ENCODE data around the gene KXD1. TPM values are rescaled to one million over a fixed set of nuclear protein-coding genes. Genes with fewer than 3 reads are reported as not detected.
"Not testable (repeated sequence)": the region's sequence is repeated elsewhere in the genome, so short reads cannot be mapped to it uniquely, and the experiment has no call there.

The KXD1 gene
- polyA plus RNA-seq, 1 donor, result 62.4 TPM

- H3K4me3 ChIP-seq (ENCODE audit: low read length), result no peak overlapping the region
- no peak for DNase-seq
- no peak overlapping the region for H3K27ac ChIP-seq (ENCODE audit: low read length)
- H3K27me3 ChIP-seq (ENCODE audit: control insufficient read depth, insufficient read depth, low read length), result peaks cover 85% of the 10 kb centered on the region
- peaks cover 11% of the 10 kb centered on the region for H3K4me1 ChIP-seq (ENCODE audit: control insufficient read depth, insufficient read depth, low read length)
- H3K36me3 ChIP-seq (ENCODE audit: control insufficient read depth, insufficient read depth, low read length), result no peaks in the 10 kb centered on the region
- WGBS (ENCODE audit: insufficient coverage, low lambda C conversion rate), result no CpG with 5 or more reads among the region's 20 CpGs
- peaks cover 3% of the 10 kb centered on the region for H3K9me3 ChIP-seq (ENCODE audit: control insufficient read depth, low read depth, low read length)
These were observed 41.8 kb downstream of the KXD1 start for GRCh38 chr19:18599485-18599884.

- not testable (repeated sequence) for H3K4me1 ChIP-seq (ENCODE audit: control insufficient read depth, insufficient read depth, low read length); H3K9me3 ChIP-seq (ENCODE audit: control insufficient read depth, low read depth, low read length); DNase-seq; H3K4me3 ChIP-seq (ENCODE audit: low read length); H3K36me3 ChIP-seq (ENCODE audit: control insufficient read depth, insufficient read depth, low read length); H3K27ac ChIP-seq (ENCODE audit: low read length)
- WGBS (ENCODE audit: insufficient coverage, low lambda C conversion rate), result no CpG with 5 or more reads among the region's 15 CpGs
- peaks cover 84% of the 10 kb centered on the region for H3K27me3 ChIP-seq (ENCODE audit: control insufficient read depth, insufficient read depth, low read length)
These were observed 43.2 kb downstream of the KXD1 start for GRCh38 chr19:18600692-18601397.

- no peaks in the 10 kb centered on the region for H3K4me1 ChIP-seq (ENCODE audit: control insufficient read depth, insufficient read depth, low read length)
- no CpG with 5 or more reads among the region's 4 CpGs for WGBS (ENCODE audit: insufficient coverage, low lambda C conversion rate)
- peaks cover 6% of the 10 kb centered on the region for H3K9me3 ChIP-seq (ENCODE audit: control insufficient read depth, low read depth, low read length)
- peaks cover 79% of the 10 kb centered on the region for H3K27me3 ChIP-seq (ENCODE audit: control insufficient read depth, insufficient read depth, low read length)
- H3K36me3 ChIP-seq (ENCODE audit: control insufficient read depth, insufficient read depth, low read length), result no peaks in the 10 kb centered on the region
- H3K4me3 ChIP-seq (ENCODE audit: low read length), result no peak overlapping the region
- DNase-seq, result no peak
- H3K27ac ChIP-seq (ENCODE audit: low read length), result no peak overlapping the region
These were observed 44.2 kb downstream of the KXD1 start for GRCh38 chr19:18601875-18602274.

GRCh38 chr19:18603255-18603957, 45.7 kb downstream of the KXD1 start:
- no CpG with 5 or more reads among the region's 32 CpGs for WGBS (ENCODE audit: insufficient coverage, low lambda C conversion rate)
- peaks cover 80% of the 10 kb centered on the region for H3K27me3 ChIP-seq (ENCODE audit: control insufficient read depth, insufficient read depth, low read length)

GRCh38 chr19:18603958-18604819, 46.5 kb downstream of the KXD1 start:
- Histone ChIP-seq H3K27ac (ENCODE audit: low read length) (no peak overlapping the region), H3K9me3 (ENCODE audit: control insufficient read depth, low read depth, low read length) (peaks cover 14% of the 10 kb centered on the region), H3K36me3 (ENCODE audit: control insufficient read depth, insufficient read depth, low read length) (no peaks in the 10 kb centered on the region), H3K4me1 (ENCODE audit: control insufficient read depth, insufficient read depth, low read length) (peaks cover 4% of the 10 kb centered on the region), H3K4me3 (ENCODE audit: low read length) (no peak overlapping the region), H3K27me3 (ENCODE audit: control insufficient read depth, insufficient read depth, low read length) (peaks cover 80% of the 10 kb centered on the region)
- no CpG with 5 or more reads among the region's 26 CpGs for WGBS (ENCODE audit: insufficient coverage, low lambda C conversion rate)
- DNase-seq, result no peak

More at GRCh38 chr19:18603255-18603957, 45.7 kb downstream of the KXD1 start:
- Histone ChIP-seq H3K9me3 (ENCODE audit: control insufficient read depth, low read depth, low read length) (peaks cover 11% of the 10 kb centered on the region), H3K4me3 (ENCODE audit: low read length) (no peak overlapping the region), H3K27ac (ENCODE audit: low read length) (no peak overlapping the region), H3K4me1 (ENCODE audit: control insufficient read depth, insufficient read depth, low read length) (peaks cover 4% of the 10 kb centered on the region), H3K36me3 (ENCODE audit: control insufficient read depth, insufficient read depth, low read length) (no peaks in the 10 kb centered on the region)
- DNase-seq, result no peak

GRCh38 chr19:18604820-18605159, 47.1 kb downstream of the KXD1 start:
- Histone ChIP-seq H3K27ac (ENCODE audit: low read length) (no peak overlapping the region), H3K9me3 (ENCODE audit: control insufficient read depth, low read depth, low read length) (peaks cover 14% of the 10 kb centered on the region), H3K4me3 (ENCODE audit: low read length) (no peak overlapping the region), H3K4me1 (ENCODE audit: control insufficient read depth, insufficient read depth, low read length) (peaks cover 4% of the 10 kb centered on the region), H3K36me3 (ENCODE audit: control insufficient read depth, insufficient read depth, low read length) (no peaks in the 10 kb centered on the region), H3K27me3 (ENCODE audit: control insufficient read depth, insufficient read depth, low read length) (peaks cover 80% of the 10 kb centered on the region)
- WGBS (ENCODE audit: insufficient coverage, low lambda C conversion rate), result no CpG with 5 or more reads among the region's 10 CpGs
- DNase-seq, result no peak

GRCh38 chr19:18605196-18605545, 47.5 kb downstream of the KXD1 start:
- DNase-seq, result no peak
- H3K4me1 ChIP-seq (ENCODE audit: control insufficient read depth, insufficient read depth, low read length), result peaks cover 4% of the 10 kb centered on the region
- peaks cover 14% of the 10 kb centered on the region for H3K9me3 ChIP-seq (ENCODE audit: control insufficient read depth, low read depth, low read length)
- H3K27ac ChIP-seq (ENCODE audit: low read length), result no peak overlapping the region
- no peaks in the 10 kb centered on the region for H3K36me3 ChIP-seq (ENCODE audit: control insufficient read depth, insufficient read depth, low read length)
- H3K27me3 ChIP-seq (ENCODE audit: control insufficient read depth, insufficient read depth, low read length), result peaks cover 82% of the 10 kb centered on the region
- WGBS (ENCODE audit: insufficient coverage, low lambda C conversion rate), result no CpG with 5 or more reads among the region's 17 CpGs
- no peak overlapping the region for H3K4me3 ChIP-seq (ENCODE audit: low read length)

GRCh38 chr19:18605546-18606280, 48.0 kb downstream of the KXD1 start:
- peaks cover 17% of the 10 kb centered on the region for H3K9me3 ChIP-seq (ENCODE audit: control insufficient read depth, low read depth, low read length)
- no CpG with 5 or more reads among the region's 65 CpGs for WGBS (ENCODE audit: insufficient coverage, low lambda C conversion rate)
- no peak for DNase-seq
- no peak overlapping the region for H3K27ac ChIP-seq (ENCODE audit: low read length)
- H3K27me3 ChIP-seq (ENCODE audit: control insufficient read depth, insufficient read depth, low read length), result peaks cover 88% of the 10 kb centered on the region
- peaks cover 4% of the 10 kb centered on the region for H3K4me1 ChIP-seq (ENCODE audit: control insufficient read depth, insufficient read depth, low read length)
- H3K4me3 ChIP-seq (ENCODE audit: low read length), result no peak overlapping the region
- no peaks in the 10 kb centered on the region for H3K36me3 ChIP-seq (ENCODE audit: control insufficient read depth, insufficient read depth, low read length)

GRCh38 chr19:18606281-18607225, 48.9 kb downstream of the KXD1 start, which contains the start of gene CRLF1:
TSS of gene CRLF1 (minus strand) at chr19:18606799. CDS start at chr19:18606656, 143 bp downstream.
- H3K36me3 ChIP-seq (ENCODE audit: control insufficient read depth, insufficient read depth, low read length), result no peaks in the 10 kb centered on the region
- peaks cover 10% of the 10 kb centered on the region for H3K4me1 ChIP-seq (ENCODE audit: control insufficient read depth, insufficient read depth, low read length)
- DNase-seq, result no peak
- no peak within 1 kb of the TSS for H3K4me3 ChIP-seq (ENCODE audit: low read length)
- no CpG with 5 or more reads among the region's 116 CpGs for WGBS (ENCODE audit: insufficient coverage, low lambda C conversion rate)
- no peak within 1 kb of the TSS for H3K27ac ChIP-seq (ENCODE audit: low read length)
- H3K27me3 ChIP-seq (ENCODE audit: control insufficient read depth, insufficient read depth, low read length), result peaks cover 93% of the 10 kb centered on the region
- H3K9me3 ChIP-seq (ENCODE audit: control insufficient read depth, low read depth, low read length), result peaks cover 17% of the 10 kb centered on the region
